ENCODE results near the gene PRR30. TPM values are rescaled to one million over a fixed set of nuclear protein-coding genes. Genes with fewer than 3 reads are reported as not detected.
"Not testable (repeated sequence)": the region's sequence is repeated elsewhere in the genome, so short reads cannot be mapped to it uniquely, and the experiment has no call there.

The PRR30 gene
- total RNA-seq, 4 donors from 2014 or later = not detected

DNA sequence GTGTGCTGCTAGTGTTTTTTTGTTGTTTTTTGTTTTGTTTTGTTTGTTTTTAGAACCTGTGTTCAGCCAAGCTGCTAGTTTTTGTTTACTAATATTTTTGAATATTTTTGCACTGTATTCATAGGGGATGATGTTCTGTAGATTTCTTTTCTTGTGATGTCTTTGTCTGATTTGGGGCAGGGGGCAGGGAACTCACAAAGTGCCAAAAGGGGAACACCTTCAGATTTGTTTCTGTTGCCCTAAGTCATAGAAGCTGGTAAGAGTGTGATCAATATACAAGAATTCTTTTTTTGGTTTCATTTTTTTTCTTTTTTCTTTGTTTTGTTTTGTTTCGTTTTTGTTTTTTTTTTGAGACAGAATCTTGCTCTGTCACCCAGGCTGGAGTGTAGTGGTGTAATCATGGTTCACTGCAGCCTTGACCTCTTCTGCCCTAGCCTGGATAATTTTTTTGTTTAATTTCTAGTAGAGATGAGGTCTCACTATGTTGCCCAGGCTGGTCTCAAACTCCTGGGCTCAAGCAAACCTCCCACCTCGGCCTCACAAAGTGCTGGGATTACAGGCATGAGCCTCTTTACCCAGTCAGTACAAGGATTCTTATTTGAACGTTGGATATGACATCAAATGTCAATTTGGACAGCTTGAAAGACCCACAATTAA is 40.3 kb upstream of the PRR30 start:
- H3K27ac ChIP-seq = peak overlapping the region in 2 of 4 donors; percentile 56
- 38 to 61% methylated on average over 3 of the region's 3 CpGs for WGBS, 2 donors
- no peaks in the 10 kb centered on the region for H3K9me3 ChIP-seq
- peaks cover 0 to 38% (median 0%) of the 10 kb centered on the region in 4 donors for H3K27me3 ChIP-seq
- DNase-seq = no peak
- TF ChIP-seq, protein P1, sequence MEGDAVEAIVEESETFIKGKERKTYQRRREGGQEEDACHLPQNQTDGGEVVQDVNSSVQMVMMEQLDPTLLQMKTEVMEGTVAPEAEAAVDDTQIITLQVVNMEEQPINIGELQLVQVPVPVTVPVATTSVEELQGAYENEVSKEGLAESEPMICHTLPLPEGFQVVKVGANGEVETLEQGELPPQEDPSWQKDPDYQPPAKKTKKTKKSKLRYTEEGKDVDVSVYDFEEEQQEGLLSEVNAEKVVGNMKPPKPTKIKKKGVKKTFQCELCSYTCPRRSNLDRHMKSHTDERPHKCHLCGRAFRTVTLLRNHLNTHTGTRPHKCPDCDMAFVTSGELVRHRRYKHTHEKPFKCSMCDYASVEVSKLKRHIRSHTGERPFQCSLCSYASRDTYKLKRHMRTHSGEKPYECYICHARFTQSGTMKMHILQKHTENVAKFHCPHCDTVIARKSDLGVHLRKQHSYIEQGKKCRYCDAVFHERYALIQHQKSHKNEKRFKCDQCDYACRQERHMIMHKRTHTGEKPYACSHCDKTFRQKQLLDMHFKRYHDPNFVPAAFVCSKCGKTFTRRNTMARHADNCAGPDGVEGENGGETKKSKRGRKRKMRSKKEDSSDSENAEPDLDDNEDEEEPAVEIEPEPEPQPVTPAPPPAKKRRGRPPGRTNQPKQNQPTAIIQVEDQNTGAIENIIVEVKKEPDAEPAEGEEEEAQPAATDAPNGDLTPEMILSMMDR (IDR thresholded peaks at IDR 0.05) = no peak
- no peak for TF ChIP-seq POLR2A (IDR thresholded peaks at IDR 0.05)
- no peaks in the 10 kb centered on the region for H3K36me3 ChIP-seq
- intact Hi-C loops (cut with DNase I) = no loop called here
- H3K4me1 ChIP-seq = peaks cover 0 to 6% (median 4%) of the 10 kb centered on the region in 3 donors
- no peak overlapping the region for H3K4me3 ChIP-seq

DNA sequence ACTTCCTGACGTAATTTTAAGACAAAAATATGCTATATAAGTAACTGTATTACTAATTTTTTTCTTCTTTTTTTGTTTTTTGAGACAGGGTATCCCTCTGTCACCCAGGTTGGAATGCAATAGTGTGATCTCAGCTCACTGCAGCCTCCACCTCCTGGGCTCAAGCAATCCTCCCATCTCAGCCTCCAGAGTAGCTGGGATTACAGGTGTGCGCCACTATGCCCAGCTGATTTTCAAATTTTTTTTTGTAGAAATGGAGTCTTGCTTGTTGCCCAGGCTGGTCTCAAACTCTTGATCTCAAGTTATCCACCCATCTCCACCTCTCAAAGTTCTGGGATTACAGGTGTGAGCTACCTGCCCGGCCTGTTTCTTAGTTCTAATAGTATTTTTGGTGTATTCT is 39.3 kb upstream of the PRR30 start:
- TF ChIP-seq, protein P1 (IDR thresholded peaks at IDR 0.05) = no peak
- no peak for TF ChIP-seq POLR2A (IDR thresholded peaks at IDR 0.05)
- Histone ChIP-seq H3K4me1 (peaks cover 0 to 3% (median 0%) of the 10 kb centered on the region in 3 donors), H3K36me3 (no peaks in the 10 kb centered on the region), H3K27ac (no peak overlapping the region), H3K4me3 (no peak overlapping the region), H3K27me3 (peaks cover 0 to 39% (median 0%) of the 10 kb centered on the region in 4 donors), H3K9me3 (no peaks in the 10 kb centered on the region)
- 87% methylated on average over 3 of the region's 3 CpGs for WGBS, 2 donors
- intact Hi-C loops (cut with DNase I) = no loop called here
- DNase-seq = no peak

DNA sequence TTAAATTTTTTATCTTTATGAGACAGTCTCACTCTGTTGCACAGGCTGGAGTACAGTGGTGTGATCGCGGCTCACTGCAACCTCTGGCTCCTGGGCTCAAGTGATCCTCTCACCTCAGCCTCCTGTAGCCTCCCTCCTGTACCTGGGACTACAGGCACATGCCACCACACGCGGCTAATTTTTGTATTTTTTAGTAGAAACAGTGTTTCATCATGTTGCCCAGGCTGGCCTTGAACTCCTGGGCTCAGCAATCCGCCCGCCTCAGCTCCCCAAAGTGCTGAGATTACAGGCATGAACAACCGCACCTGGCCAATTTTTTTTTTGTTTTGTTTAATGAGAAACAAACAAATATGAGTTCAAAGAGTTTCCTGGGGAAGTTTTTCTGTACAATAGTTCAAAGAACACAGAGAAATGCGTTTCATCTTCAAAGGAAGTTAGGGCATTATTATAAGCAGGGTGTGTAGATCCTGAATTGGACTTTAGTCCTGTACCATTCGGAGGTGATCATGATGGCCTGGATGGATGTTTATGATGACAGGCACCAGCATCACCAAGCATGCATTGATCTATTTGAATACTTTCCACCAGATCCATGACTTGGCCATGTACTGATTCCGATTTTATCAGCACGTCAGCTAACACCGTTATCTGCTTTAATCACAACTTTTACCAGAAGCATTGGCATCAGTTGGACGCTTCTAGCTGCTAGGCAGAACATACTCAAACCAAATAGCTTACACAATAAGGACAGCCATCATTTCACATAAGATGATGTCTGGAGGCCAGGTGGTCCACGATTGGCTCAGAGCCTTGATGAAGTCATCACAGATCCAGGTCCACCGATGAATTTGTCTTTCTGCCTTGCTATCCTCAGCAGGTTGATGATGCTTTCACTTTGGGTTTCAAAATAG is 38.5 kb upstream of the PRR30 start:
- TF ChIP-seq, protein P1 (IDR thresholded peaks at IDR 0.05) = no peak
- no peak for TF ChIP-seq POLR2A (IDR thresholded peaks at IDR 0.05)
- Histone ChIP-seq H3K4me1 (peaks cover 0 to 3% (median 0%) of the 10 kb centered on the region in 3 donors), H3K4me3 (no peak overlapping the region), H3K36me3 (no peaks in the 10 kb centered on the region), H3K9me3 (no peaks in the 10 kb centered on the region), H3K27me3 (peaks cover 0 to 46% (median 0%) of the 10 kb centered on the region in 4 donors), H3K27ac (no peak overlapping the region)
- intact Hi-C loops (cut with DNase I) = no loop called here
- no peak for DNase-seq
- 77% methylated on average over 15 of the region's 15 CpGs for WGBS, 2 donors

DNA sequence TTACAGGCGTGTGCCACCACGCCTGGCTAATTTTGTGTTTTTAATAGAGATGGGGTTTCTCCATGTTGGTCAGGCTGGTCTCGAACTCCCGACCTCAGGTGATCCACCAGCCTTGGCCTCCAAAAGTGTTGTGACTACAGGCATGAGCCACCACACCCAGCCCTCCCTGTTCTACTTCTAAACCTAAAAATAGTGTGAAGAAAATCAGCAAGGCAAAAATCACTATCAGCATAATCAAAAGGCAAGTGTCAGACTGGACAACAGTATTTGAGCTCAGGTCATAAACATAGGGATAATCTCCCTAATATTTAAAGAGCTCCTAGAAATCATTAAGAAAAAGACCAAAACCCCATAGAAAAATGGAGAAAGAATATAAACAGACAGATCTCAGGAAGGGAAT is 36.6 kb upstream of the PRR30 start:
- H3K27me3 ChIP-seq = peaks cover 0 to 49% (median 0%) of the 10 kb centered on the region in 4 donors
- DNase-seq; intact Hi-C loops (cut with DNase I); H3K4me1 ChIP-seq; H3K9me3 ChIP-seq; H3K4me3 ChIP-seq; H3K36me3 ChIP-seq; H3K27ac ChIP-seq: not testable (repeated sequence)
- WGBS, 2 donors = 76 to 79% methylated on average over 2 to 3 of the region's 4 CpGs

DNA sequence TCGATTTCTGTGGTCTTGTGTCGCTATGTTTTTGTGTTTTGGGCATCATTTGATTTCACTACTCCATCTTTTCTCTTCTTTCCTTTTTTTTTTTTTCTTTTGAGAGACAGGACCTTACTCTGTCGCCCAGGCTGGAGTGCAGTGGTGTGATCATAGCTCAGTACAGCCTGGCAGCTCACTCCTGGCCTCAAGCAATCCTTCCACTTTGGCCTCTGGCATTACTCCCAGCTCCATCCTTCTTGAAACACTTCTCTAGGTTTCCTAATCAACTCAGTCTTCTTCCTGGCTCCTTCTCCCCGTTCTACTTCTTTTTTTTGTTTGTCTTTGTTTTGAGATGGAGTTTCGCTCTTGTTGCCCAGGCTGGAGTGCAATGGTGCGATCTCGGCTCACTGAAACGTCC is 36.1 kb upstream of the PRR30 start:
- no peak overlapping the region for H3K4me3 ChIP-seq
- H3K36me3 ChIP-seq = no peaks in the 10 kb centered on the region
- H3K4me1 ChIP-seq = peaks cover 0 to 3% (median under 1%) of the 10 kb centered on the region in 3 donors
- 62 to 66% methylated on average over 8 of the region's 8 CpGs for WGBS, 2 donors
- no peaks in the 10 kb centered on the region for H3K9me3 ChIP-seq
- intact Hi-C loops (cut with DNase I) = no loop called here
- H3K27ac ChIP-seq = no peak overlapping the region
- no peak for DNase-seq
- TF ChIP-seq POLR2A (IDR thresholded peaks at IDR 0.05) = no peak
- TF ChIP-seq, protein P1 (IDR thresholded peaks at IDR 0.05) = no peak
- H3K27me3 ChIP-seq = peaks cover 0 to 51% (median 0%) of the 10 kb centered on the region in 4 donors
